GM19467 (cell line): ENCODE data around the gene ROR2.

Experiments used
- ATAC-seq: cut with Tn5 transposase; IDR thresholded peaks from one replicate; pipeline ENCODE4 v1.9.1; 2021; ENCODE audit warnings: mild to moderate bottlenecking, moderate library complexity; ENCODE audit not compliant: unreplicated experiment

The ROR2 gene

GRCh38 chr9:91882627-91883026, 67.4 kb downstream of the ROR2 start:
- no peak for ATAC-seq

GRCh38 chr9:91880378-91880972, 69.6 kb downstream of the ROR2 start:
- no peak for ATAC-seq

GRCh38 chr9:91879231-91879630, 70.8 kb downstream of the ROR2 start:
- no peak for ATAC-seq

- no peak for ATAC-seq
Measured at GRCh38 chr9:91873637-91874051, 76.4 kb downstream of the ROR2 start.

- ATAC-seq: no peak
Measured at GRCh38 chr9:91868732-91869391, 81.2 kb downstream of the ROR2 start.

GRCh38 chr9:91867740-91868139, 82.3 kb downstream of the ROR2 start:
- no peak for ATAC-seq

GRCh38 chr9:91865041-91865440, 85.0 kb downstream of the ROR2 start:
- no peak for ATAC-seq

GRCh38 chr9:91864380-91864779, 85.6 kb downstream of the ROR2 start:
- ATAC-seq: no peak

- no peak for ATAC-seq
Measured at GRCh38 chr9:91863469-91863868, 86.6 kb downstream of the ROR2 start.

GRCh38 chr9:91858213-91859030, 91.6 kb downstream of the ROR2 start:
- no peak for ATAC-seq

GRCh38 chr9:91857291-91858212, 92.5 kb downstream of the ROR2 start:
- no peak for ATAC-seq

GRCh38 chr9:91856419-91856818, 93.6 kb downstream of the ROR2 start:
- ATAC-seq: no peak

GRCh38 chr9:91855196-91855595, 94.8 kb downstream of the ROR2 start:
- no peak for ATAC-seq

GRCh38 chr9:91852801-91853347, 97.2 kb downstream of the ROR2 start:
- no peak for ATAC-seq

GRCh38 chr9:91849694-91850093, 100.3 kb downstream of the ROR2 start:
- no peak for ATAC-seq

- no peak for ATAC-seq
Measured at GRCh38 chr9:91848146-91848545, 101.9 kb downstream of the ROR2 start.

GRCh38 chr9:91847581-91848091, 102.4 kb downstream of the ROR2 start:
- no peak for ATAC-seq

GRCh38 chr9:91845879-91846278, 104.1 kb downstream of the ROR2 start:
- no peak for ATAC-seq

GRCh38 chr9:91844701-91845291, 105.2 kb downstream of the ROR2 start:
- no peak for ATAC-seq

GRCh38 chr9:91844190-91844589, 105.8 kb downstream of the ROR2 start:
- ATAC-seq: no peak
